CD4-positive, alpha-beta T cell treated with Interleukin-10 for 1 hour (primary cell): ENCODE data around the gene ARHGEF28.

Experiments used
- DNase-seq: peaks from one replicate; pipeline ENCODE4 v3.0.0-alpha.2; 2020

The ARHGEF28 gene

GRCh38 chr5:73907164-73907563 lies 281.2 kb downstream of the ARHGEF28 start:
- DNase-seq: no peak

DNA sequence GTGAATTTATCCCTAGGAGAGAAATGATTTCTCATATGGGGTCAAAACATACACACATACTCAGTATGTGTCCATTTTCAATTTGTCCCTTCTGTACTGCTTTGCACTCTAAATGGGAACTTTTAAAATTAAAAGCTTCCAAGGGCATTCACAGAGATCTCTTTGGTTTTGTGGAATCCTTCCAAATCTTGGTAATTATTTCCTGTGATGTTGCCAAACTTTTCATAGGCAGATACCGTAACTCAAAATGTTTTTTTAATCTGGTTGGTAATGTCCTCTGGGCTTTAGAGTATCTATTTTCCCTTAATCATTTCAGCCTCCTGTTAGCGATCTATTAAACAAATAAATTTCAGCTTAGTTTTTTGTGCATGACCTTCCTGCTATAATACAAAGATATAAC lies 282.4 kb downstream of the ARHGEF28 start:
- DNase-seq: no peak

GRCh38 chr5:73908846-73909245 lies 282.9 kb downstream of the ARHGEF28 start:
- no peak for DNase-seq

GRCh38 chr5:73909474-73909873 lies 283.5 kb downstream of the ARHGEF28 start:
- DNase-seq: no peak

DNA sequence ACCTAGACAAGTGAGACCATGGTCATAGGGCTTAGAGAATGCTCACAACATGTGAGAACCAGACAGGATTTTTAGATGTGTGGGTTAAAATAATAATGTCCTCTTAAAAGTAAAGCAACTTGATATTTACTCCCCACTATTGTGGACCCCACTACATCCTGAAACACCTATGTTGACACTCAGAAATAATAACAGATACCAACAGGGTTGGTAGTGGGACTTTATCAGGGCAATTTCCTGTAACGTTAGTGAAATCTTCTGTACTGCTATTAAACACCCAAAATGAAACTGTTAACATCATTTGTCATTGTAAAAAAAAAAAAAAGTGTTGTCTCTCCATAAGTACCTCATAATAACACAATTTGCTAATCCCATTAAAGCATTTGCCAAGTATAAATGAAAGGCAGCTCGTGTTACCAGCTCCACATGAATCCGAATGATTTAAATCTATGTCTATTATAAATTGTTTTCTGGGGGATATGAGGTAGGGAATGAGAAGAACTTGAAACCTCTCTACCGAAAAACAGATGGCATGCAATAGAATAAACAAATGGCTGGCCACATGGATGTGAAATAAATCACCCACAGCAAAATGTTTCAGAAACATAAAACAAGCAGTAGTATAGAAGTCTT lies 285.9 kb downstream of the ARHGEF28 start:
- DNase-seq: no peak

DNA sequence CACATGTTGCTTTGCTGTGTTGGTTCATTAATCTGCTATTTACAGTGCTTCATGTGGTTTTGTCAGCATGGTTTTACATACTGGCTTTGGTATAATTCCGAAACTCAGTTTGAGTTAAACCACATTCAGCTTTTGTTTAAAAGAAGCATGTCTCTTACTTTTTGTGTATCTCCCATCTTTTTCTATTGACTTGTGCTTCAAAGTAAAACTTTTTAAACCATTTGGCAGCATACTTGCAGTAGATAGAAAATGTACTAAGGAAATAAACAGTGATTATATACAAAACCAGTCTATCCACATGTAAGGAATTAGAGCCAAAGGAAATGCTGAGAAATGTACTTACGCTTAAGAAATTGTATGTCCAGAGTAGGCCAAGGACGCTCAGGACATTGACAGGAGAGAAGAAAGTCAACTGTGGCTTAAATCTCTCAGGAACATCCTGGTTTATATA lies 286.9 kb downstream of the ARHGEF28 start:
- DNase-seq: no peak

DNA sequence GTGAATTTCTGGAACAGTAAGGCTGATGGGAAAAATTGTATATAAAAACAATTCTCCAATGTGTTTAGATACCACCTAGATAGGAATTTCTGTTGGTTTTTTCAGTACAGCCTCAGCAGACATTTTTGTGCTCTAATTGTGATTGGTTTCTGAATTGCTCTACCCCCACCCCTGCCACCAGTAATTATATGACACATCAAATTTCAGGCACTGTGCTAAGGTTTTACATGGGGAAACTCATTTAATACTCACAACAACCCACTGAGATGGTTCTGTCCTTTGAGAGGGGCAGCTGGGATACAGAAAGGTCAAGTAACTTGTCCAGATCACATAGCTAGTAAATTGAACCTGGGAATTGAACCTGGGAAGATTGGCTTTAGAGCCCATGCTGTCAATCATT lies 288.0 kb downstream of the ARHGEF28 start:
- DNase-seq: no peak

DNA sequence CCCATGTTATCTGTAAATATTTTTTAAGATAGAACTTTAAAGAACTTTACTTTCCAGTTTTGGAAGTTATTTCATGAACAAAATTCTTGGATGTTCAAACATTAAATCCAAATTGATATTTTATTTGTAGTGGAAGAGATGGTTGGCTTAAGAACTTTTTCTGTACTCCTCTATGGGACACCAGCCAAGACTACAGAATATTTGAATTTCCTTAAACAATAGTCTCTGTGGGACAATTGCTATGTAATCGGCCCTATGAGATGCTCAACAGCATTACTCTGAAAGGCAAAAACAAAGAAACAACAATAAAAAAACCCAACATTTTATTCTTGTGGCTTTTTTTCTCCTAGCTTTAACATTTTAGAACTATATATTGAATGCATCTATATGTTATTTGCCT lies 289.3 kb downstream of the ARHGEF28 start:
- DNase-seq: no peak

DNA sequence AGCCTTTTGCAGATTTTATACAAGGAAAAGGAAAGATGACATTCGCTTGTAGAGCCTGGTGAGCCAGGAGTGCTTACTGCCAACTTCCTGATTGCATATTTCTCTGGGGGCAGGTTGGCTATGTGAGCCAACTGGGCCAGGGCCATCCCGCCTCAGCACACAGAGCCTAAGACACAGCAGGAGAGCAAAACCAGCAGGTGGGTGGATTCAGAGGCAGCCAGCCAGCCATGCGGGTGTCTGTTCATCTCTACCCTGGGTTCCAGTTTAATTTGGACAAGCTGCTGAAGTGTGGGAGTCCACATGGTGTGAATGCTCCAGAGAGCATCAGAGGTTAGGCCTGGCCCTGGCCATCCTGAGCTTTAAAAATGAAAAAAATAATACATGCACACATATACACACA lies 291.4 kb downstream of the ARHGEF28 start:
- no peak for DNase-seq

- DNase-seq: no peak
Observed at GRCh38 chr5:73917891-73918290, 291.9 kb downstream of the ARHGEF28 start.

GRCh38 chr5:73918791-73919221 lies 292.8 kb downstream of the ARHGEF28 start:
- no peak for DNase-seq

DNA sequence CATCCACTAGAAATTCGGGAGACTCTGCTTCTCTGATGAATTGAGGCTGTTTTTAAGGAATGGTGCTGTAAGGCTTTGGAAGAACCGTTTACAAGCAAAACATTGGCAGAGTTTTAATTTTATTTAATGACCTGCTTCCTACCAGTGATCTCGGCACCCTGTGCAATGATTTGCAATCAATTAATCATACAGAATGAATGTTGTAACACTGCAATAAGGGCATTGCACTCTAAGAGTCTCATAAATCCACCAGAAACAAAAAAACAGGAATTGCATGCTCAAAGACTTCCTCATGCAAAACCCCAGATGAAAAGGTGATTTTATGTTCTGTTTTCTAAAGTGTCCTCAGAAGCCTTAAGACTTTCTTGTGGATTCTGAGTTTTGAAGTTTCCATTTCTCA lies 295.7 kb downstream of the ARHGEF28 start:
- DNase-seq: no peak

DNA sequence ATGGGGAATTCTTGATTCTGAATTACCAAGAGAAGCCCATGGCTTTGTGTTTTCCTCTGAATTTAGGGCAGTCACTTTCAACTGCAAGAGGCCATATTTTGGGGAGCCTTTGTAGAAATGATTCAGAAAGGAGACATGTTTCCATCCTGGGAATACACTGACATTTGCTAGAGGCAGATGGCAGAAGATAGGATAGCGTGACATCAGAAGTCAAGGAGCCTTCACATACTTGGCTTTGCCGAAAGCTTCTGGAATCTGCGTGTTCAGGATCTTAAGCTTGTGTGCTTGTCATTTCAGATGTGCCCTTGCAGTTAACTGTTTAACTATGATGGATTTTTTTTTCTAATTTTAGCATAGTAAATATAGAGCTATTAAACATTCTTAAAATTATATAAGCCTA lies 296.2 kb downstream of the ARHGEF28 start:
- no peak for DNase-seq

DNA sequence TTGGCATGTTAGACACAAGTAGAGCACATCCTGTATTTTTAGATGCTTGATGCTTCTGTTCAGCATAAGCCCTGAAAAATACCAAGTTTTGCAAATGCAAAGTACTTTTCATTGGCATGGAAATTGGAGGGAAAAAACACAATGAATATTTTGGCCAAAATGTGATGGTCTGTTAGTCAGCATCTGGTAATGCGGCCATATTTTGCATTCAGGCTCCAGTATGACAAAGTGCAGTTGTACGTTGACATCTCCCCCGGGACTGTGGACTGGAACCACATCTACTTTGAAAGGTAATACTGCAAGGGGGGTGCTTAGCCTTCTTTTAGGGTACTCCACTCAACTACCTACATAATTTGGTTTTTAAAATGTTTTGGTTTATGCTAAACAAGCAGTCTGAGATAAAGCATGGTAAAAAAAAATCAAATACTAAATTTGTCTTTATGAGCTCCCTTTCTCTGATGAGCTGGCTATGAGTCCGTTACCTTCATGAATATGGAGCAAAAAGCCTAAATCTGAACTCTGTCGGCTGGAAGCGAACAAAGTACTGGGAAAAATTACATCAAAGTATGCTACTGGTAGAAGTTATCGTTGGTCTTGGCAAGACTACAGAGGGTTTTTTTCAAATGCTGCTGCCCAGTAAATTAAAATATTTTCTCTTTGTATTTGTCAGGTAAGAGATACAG lies 297.0 kb downstream of the ARHGEF28 start:
- DNase-seq: no peak

GRCh38 chr5:73928476-73929070 lies 302.6 kb downstream of the ARHGEF28 start:
- DNase-seq: no peak

- DNase-seq: no peak
Observed at GRCh38 chr5:73935719-73936118, 309.7 kb downstream of the ARHGEF28 start.

- no peak for DNase-seq
Observed at GRCh38 chr5:73938280-73938937, 312.4 kb downstream of the ARHGEF28 start.

GRCh38 chr5:73938938-73939320 lies 312.9 kb downstream of the ARHGEF28 start:
- no peak for DNase-seq

- no peak for DNase-seq
Observed at GRCh38 chr5:73939557-73939956, 313.6 kb downstream of the ARHGEF28 start.

- DNase-seq: no peak
Observed at GRCh38 chr5:73940026-73940425, 314.0 kb downstream of the ARHGEF28 start.

- no peak for DNase-seq
Observed at GRCh38 chr5:73940801-73941200, 314.8 kb downstream of the ARHGEF28 start.

DNA sequence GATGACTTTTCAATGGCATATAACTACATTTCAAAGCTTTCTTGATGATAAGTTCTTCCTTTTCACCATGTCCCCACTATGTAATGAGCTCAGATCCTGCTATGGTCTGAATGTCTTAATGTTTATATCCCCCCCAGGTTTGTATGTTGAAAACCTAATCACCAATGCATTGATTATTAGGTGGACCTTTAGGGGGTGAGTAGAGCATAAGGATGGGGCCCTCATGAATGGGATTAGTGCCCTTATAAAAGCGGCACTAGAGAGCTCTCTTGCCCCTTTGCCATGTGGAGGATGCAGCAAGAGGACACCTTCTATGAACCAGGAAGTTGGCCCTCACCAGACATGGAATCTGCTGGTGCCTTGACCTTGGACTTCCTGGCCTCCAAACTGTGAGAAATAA lies 316.8 kb downstream of the ARHGEF28 start:
- no peak for DNase-seq

DNA sequence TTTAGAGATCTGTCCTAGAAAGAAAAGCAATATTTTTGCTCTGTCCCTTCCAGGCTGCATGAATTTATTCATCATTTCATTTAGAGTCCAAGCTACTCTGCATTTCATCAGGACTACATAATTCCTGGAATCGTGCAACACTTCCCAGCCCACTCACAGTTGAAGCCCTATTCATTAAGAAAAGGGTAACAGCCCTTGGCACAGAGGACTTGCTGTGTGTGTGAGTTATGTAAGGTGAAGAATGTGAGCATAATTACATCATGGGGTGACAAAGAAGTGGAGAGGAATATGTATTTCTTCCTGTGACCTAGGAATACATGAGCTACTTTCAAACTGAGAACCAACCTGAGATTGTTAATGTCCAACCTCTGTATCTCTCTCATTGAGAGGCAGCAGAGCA lies 317.4 kb downstream of the ARHGEF28 start:
- no peak for DNase-seq

GRCh38 chr5:73944581-73944980 lies 318.6 kb downstream of the ARHGEF28 start:
- DNase-seq: no peak
